Sigmoid colon (tissue), 7 donors: ENCODE results near the gene SNTN. TPM values are rescaled to one million over a fixed set of nuclear protein-coding genes. Genes with fewer than 3 reads are reported as not detected.

ENCODE experiments used
- DNase-seq: peaks from one replicate; pipeline ENCODE4 v3.0.0-alpha.2; 2019
- H3K27ac ChIP-seq, 4 donors: fragments of 200-600 bp; sonication (generic); one replicate each; pipeline ENCODE4 v1.5.1; 2016 to 2019; ENCODE audit warnings: mild to moderate bottlenecking in 1 of 4
- H3K27me3 ChIP-seq, 3 donors: fragments of 200-600 bp; sonication (generic); one replicate each; pipeline ENCODE4 v1.5.1; 2019; ENCODE audit warnings: mild to moderate bottlenecking in 1 of 3
- H3K36me3 ChIP-seq, 4 donors: fragments of 200-600 bp; sonication (generic); one replicate each; pipeline ENCODE4 v1.5.1; 2016 to 2019
- H3K4me1 ChIP-seq, 4 donors: fragments of 200-600 bp; sonication (generic); one replicate each; pipeline ENCODE4 v1.5.1; 2017 to 2019
- H3K4me3 ChIP-seq, 4 donors: fragments of 200-600 bp; sonication (generic); one replicate each; pipeline ENCODE4 v1.5.1; 2017 to 2019; ENCODE audit warnings: mild to moderate bottlenecking in 2 of 4, moderate library complexity in 1 of 4
- H3K9me3 ChIP-seq, 4 donors: fragments of 200-600 bp in 3 of 4; sonication (generic) in 3 of 4; one replicate each; pipeline versions ENCODE4 v1.5.1 to v1.6.1; 2013 to 2019
- EP300 ChIP-seq, 4 donors: sonication (generic); formaldehyde crosslinking; IDR thresholded peaks; one replicate each; pipeline ENCODE4 v1.6.1; 2017; ENCODE audit warnings: antibody characterized with exemption in 4 of 4
- POLR2A ChIP-seq, 2 donors: fragments of 450-650 bp; IDR thresholded peaks; one replicate each; pipeline ENCODE4 v1.6.1; 2016; ENCODE audit warnings: antibody characterized with exemption in 2 of 2, mild to moderate bottlenecking in 2 of 2, moderate library complexity in 2 of 2
- POLR2AphosphoS5 ChIP-seq, 4 donors: sonication (generic); formaldehyde crosslinking; IDR thresholded peaks; one replicate each; pipeline ENCODE4 v1.6.1; 2017; ENCODE audit warnings: antibody characterized with exemption in 4 of 4
- WGBS, 2 donors: extraction: QIAGEN DNeasy Blood & Tissue Kit; methylation state at CpG; one replicate each; pipeline ENCODE4 v1.1.7; 2013; 5-methylcytosine and 5-hydroxymethylcytosine counted together
- intact Hi-C: fragments of 100-400 bp; cut with DNase I; formaldehyde crosslinking; loops from one replicate; pipeline ENCODE4 v1.15.1; 2023
- polyA plus RNA-seq, 3 donors: library from polyadenylated mRNA; stranded (reverse); fragments of 200-250 nt; gene quantifications; one replicate each; pipeline ENCODE4 v1.2.3, GENCODE V29; 2013
- total RNA-seq, 4 donors: library from RNA; depleted of rRNA; stranded (reverse); fragments of >200 nt; gene quantifications; one replicate each; pipeline ENCODE4 v1.1.0, GENCODE V29; 2016
- TF ChIP-seq, protein P1 (sequence below), 4 experiments: fragments of 450-650 bp in 3 of 4; fragments of 200-600 bp in 1 of 4; IDR thresholded peaks; one replicate each; pipeline ENCODE4 v1.5.1; 2016 to 2019; ENCODE audit warnings: antibody characterized with exemption in 4 of 4, mild to moderate bottlenecking in 3 of 4, moderate library complexity in 2 of 4
- donor health status: healthy with polysubstance abuse.
- donor health status: Bipolar disorder and iron deficiency.
- donor health status: healthy.

The SNTN gene
- total and polyA plus RNA-seq, 7 donors: not detected

DNA sequence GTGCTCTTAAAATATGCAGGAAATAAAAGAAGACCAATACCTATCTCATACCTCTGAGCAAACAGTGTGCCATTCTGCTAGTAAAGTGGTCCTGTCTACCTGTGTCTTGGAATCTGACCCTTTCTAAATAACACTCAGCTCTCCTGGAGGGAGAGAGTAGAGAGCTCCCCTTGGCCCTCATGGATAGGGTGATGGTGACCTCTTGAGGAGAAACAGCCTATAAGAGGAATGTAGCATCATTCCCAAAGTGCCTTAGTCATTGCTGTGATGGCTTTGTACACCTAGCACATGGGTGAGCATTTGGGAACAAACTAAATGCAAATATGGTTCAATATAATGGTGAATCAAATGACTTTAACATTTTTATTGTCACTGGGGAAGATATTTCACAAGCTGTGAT, 10.0 kb downstream of the SNTN start:
- H3K27me3 ChIP-seq: no peaks in the 10 kb centered on the region
- no peak overlapping the region for H3K4me3 ChIP-seq
- H3K36me3 ChIP-seq: no peaks in the 10 kb centered on the region
- DNase-seq: no peak
- intact Hi-C loops: no loop called here
- no peak overlapping the region for H3K27ac ChIP-seq
- no peaks in the 10 kb centered on the region for H3K9me3 ChIP-seq
- no peaks in the 10 kb centered on the region for H3K4me1 ChIP-seq
- no peak for TF ChIP-seq POLR2A (IDR thresholded peaks at IDR 0.05)
- TF ChIP-seq POLR2AphosphoS5 (IDR thresholded peaks at IDR 0.05): no peak
- TF ChIP-seq, protein P1, sequence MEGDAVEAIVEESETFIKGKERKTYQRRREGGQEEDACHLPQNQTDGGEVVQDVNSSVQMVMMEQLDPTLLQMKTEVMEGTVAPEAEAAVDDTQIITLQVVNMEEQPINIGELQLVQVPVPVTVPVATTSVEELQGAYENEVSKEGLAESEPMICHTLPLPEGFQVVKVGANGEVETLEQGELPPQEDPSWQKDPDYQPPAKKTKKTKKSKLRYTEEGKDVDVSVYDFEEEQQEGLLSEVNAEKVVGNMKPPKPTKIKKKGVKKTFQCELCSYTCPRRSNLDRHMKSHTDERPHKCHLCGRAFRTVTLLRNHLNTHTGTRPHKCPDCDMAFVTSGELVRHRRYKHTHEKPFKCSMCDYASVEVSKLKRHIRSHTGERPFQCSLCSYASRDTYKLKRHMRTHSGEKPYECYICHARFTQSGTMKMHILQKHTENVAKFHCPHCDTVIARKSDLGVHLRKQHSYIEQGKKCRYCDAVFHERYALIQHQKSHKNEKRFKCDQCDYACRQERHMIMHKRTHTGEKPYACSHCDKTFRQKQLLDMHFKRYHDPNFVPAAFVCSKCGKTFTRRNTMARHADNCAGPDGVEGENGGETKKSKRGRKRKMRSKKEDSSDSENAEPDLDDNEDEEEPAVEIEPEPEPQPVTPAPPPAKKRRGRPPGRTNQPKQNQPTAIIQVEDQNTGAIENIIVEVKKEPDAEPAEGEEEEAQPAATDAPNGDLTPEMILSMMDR (IDR thresholded peaks at IDR 0.05): no peak
- no peak for TF ChIP-seq EP300 (IDR thresholded peaks at IDR 0.05)

DNA sequence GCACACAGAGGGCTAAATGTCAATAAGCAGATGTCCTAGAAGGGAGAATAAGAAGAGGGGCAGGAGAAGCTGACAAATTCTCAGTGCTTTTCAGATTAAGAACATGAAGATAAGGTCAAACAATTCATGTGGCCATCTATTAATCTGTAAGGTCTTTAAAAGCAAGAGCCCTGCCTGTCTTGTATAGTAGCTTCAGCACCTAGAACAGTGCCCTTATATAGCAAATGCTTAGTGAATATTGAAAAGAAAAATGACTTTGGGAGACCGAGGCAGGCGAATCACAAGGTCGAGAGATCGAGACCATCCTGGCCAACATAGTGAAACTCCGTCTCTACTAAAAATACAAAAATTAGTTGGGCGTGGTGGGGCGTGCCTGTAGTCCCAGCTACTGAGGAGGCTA, 18.1 kb downstream of the SNTN start:
- TF ChIP-seq, protein P1 (IDR thresholded peaks at IDR 0.05): no peak
- TF ChIP-seq POLR2AphosphoS5 (IDR thresholded peaks at IDR 0.05) (no peak), EP300 (IDR thresholded peaks at IDR 0.05) (no peak), POLR2A (IDR thresholded peaks at IDR 0.05) (no peak)
- DNase-seq: no peak
- H3K27me3 ChIP-seq: no peaks in the 10 kb centered on the region
- H3K4me1 ChIP-seq: no peaks in the 10 kb centered on the region
- intact Hi-C loops: no loop called here
- H3K4me3 ChIP-seq: no peak overlapping the region
- 94 to 95% methylated on average over 7 of the region's 7 CpGs for WGBS, 2 donors
- no peaks in the 10 kb centered on the region for H3K9me3 ChIP-seq
- no peak overlapping the region for H3K27ac ChIP-seq
- H3K36me3 ChIP-seq: no peaks in the 10 kb centered on the region

DNA sequence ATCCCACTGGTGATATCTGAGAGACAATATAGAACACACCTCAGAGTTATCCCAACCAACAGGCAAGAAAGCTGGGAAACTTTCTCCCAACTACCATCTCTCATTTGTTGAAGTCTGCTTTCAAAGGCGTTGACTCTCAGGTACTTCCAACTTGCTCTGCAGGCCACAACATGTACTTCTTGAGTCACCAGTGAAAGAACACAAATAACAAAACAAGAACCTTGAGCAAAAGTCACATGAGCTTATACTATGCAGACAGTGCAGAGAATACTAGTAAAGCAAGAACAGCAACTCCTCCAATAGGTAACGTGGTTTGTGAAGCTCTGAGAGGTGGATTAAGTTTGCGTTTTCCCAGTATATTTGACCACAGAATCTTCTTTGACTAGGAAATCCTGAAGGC, 20.6 kb downstream of the SNTN start:
- DNase-seq: no peak
- H3K9me3 ChIP-seq: no peaks in the 10 kb centered on the region
- H3K27ac ChIP-seq: no peak overlapping the region
- no peaks in the 10 kb centered on the region for H3K27me3 ChIP-seq
- 89 to 91% methylated on average over 3 of the region's 3 CpGs for WGBS, 2 donors
- H3K4me3 ChIP-seq: no peak overlapping the region
- no peak for TF ChIP-seq EP300 (IDR thresholded peaks at IDR 0.05)
- TF ChIP-seq, protein P1 (IDR thresholded peaks at IDR 0.05): no peak
- TF ChIP-seq POLR2A (IDR thresholded peaks at IDR 0.05): no peak
- no peak for TF ChIP-seq POLR2AphosphoS5 (IDR thresholded peaks at IDR 0.05)
- H3K36me3 ChIP-seq: no peaks in the 10 kb centered on the region
- intact Hi-C loops: no loop called here
- no peaks in the 10 kb centered on the region for H3K4me1 ChIP-seq

DNA sequence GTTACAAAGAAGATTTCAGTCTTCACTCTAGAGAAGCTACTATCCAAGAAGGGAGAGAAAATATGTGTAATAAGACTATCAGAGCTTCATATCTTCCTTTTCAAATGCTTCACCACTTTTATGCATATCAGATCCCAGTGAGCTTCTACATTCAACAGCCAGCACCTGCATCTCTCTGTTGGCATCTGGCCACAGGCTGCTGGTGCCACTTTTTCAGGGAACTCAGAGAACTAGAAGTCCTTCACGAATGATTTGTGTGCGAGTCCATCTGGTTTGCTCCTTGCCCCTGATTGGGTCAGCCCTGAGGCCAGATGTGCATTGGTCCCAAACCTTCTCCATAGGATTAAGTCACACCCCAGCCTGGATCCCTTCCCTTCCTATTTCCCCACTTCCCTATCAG, 22.1 kb downstream of the SNTN start:
- H3K27ac ChIP-seq: no peak overlapping the region
- TF ChIP-seq EP300 (IDR thresholded peaks at IDR 0.05) (no peak), POLR2A (IDR thresholded peaks at IDR 0.05) (no peak), POLR2AphosphoS5 (IDR thresholded peaks at IDR 0.05) (no peak)
- TF ChIP-seq, protein P1 (IDR thresholded peaks at IDR 0.05): no peak
- no peaks in the 10 kb centered on the region for H3K27me3 ChIP-seq
- H3K4me3 ChIP-seq: no peak overlapping the region
- intact Hi-C loops: no loop called here
- 61 to 86% methylated on average over 2 of the region's 2 CpGs for WGBS, 2 donors
- H3K4me1 ChIP-seq: no peaks in the 10 kb centered on the region
- DNase-seq: no peak
- no peaks in the 10 kb centered on the region for H3K36me3 ChIP-seq
- H3K9me3 ChIP-seq: no peaks in the 10 kb centered on the region

DNA sequence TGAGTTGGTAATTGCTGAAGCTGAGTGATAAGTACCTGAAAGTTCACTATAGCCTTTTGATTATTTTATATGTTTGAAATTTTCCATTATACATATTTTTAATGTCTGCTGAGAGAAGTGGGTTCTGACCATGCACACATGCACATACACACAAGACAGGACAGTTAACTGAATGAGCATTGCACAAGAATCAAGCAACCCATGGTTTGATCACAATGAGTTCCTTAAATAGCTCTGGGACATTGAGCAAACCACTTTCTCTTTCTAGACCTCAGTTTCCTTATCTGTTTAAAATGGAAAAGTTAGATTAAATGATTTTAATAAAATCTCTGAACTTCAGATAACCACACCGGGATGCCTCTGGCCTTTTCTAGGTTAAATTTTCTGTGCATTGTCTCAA, 26.7 kb downstream of the SNTN start:
- WGBS, 2 donors: 91 to 100% methylated on average over 1 of the region's 1 CpG
- Histone ChIP-seq H3K4me3 (no peak overlapping the region), H3K27ac (no peak overlapping the region), H3K9me3 (no peaks in the 10 kb centered on the region), H3K27me3 (no peaks in the 10 kb centered on the region), H3K36me3 (no peaks in the 10 kb centered on the region), H3K4me1 (no peaks in the 10 kb centered on the region)
- intact Hi-C loops: no loop called here
- no peak for DNase-seq
- TF ChIP-seq POLR2A (IDR thresholded peaks at IDR 0.05) (no peak), POLR2AphosphoS5 (IDR thresholded peaks at IDR 0.05) (no peak), EP300 (IDR thresholded peaks at IDR 0.05) (no peak)
- TF ChIP-seq, protein P1 (IDR thresholded peaks at IDR 0.05): no peak
